Measurements from ENCODE around the gene TM4SF5.

TM4SF5 gene

GRCh38 chr17:4748686-4749085 is 23.0 kb upstream of the TM4SF5 start:
- DNase-seq, result no peak

GRCh38 chr17:4750606-4751005 is 21.1 kb upstream of the TM4SF5 start:
- DNase-seq, result no peak

- no peak for DNase-seq
These were observed 19.8 kb upstream of the TM4SF5 start for GRCh38 chr17:4751932-4752331.

GRCh38 chr17:4753392-4753791 is 18.3 kb upstream of the TM4SF5 start:
- no peak for DNase-seq

- no peak for DNase-seq
These were observed 11.9 kb upstream of the TM4SF5 start for GRCh38 chr17:4759776-4760236.

GRCh38 chr17:4764595-4764994 is 7.1 kb upstream of the TM4SF5 start:
- DNase-seq, result no peak

- DNase-seq, result no peak
These were observed 5.5 kb upstream of the TM4SF5 start for GRCh38 chr17:4766201-4766600.

GRCh38 chr17:4766723-4767122 is 5.0 kb upstream of the TM4SF5 start:
- DNase-seq, result no peak

GRCh38 chr17:4768298-4768697 is 3.4 kb upstream of the TM4SF5 start:
- DNase-seq, result no peak

GRCh38 chr17:4769628-4770027 is 2.1 kb upstream of the TM4SF5 start:
- DNase-seq, result no peak

GRCh38 chr17:4772235-4772613 is 538 bp downstream of the TM4SF5 start:
- DNase-seq, result no peak

GRCh38 chr17:4777969-4778760 is 6.5 kb downstream of the TM4SF5 start:
- DNase-seq, result no peak

- no peak for DNase-seq
These were observed 8.8 kb downstream of the TM4SF5 start for GRCh38 chr17:4780325-4780955.

- DNase-seq, result no peak
These were observed 11.0 kb downstream of the TM4SF5 start for GRCh38 chr17:4782652-4783051.

- DNase-seq, result peak; percentile 22
These were observed 13.8 kb downstream of the TM4SF5 start for GRCh38 chr17:4785311-4786105.

- no peak for DNase-seq
These were observed 14.4 kb downstream of the TM4SF5 start, which contains the start of gene VMO1 for GRCh38 chr17:4786106-4786511. VMO1 (minus strand) TSS chr17:4786364; CDS start chr17:4786352, 12 bp downstream.

GRCh38 chr17:4786516-4786915 is 14.8 kb downstream of the TM4SF5 start:
- DNase-seq, result no peak

- DNase-seq, result no peak
These were observed 16.6 kb downstream of the TM4SF5 start for GRCh38 chr17:4788159-4788806.

- DNase-seq, result no peak
These were observed 17.4 kb downstream of the TM4SF5 start, which contains the start of gene GLTPD2 for GRCh38 chr17:4788807-4789700. GLTPD2 (plus strand) TSS chr17:4788964; CDS start chr17:4789012, 48 bp downstream.

GRCh38 chr17:4789701-4789950 is 17.9 kb downstream of the TM4SF5 start:
- no peak for DNase-seq

GRCh38 chr17:4789951-4790704 is 18.4 kb downstream of the TM4SF5 start:
- DNase-seq, result peak; percentile 80
